HEK293T (cell line): ENCODE measurements around the gene ILKAP.

ENCODE experiments used
- BHLHE40 ChIP-seq: fragments of 450-650 bp; IDR thresholded peaks from 2 replicates; pipeline ENCODE4 v1.6.1; 2016; ENCODE audit warnings: mild to moderate bottlenecking, moderate library complexity, borderline replicate concordance
- CTBP1 ChIP-seq: fragments of 450-650 bp; IDR thresholded peaks from 2 replicates; pipeline ENCODE4 v1.6.1; 2016; ENCODE audit warnings: borderline replicate concordance
- ELF4 ChIP-seq: fragments of 450-650 bp; IDR thresholded peaks from 2 replicates; pipeline ENCODE4 v1.6.1; 2017; ENCODE audit warnings: antibody characterized with exemption
- FOXK2 ChIP-seq: fragments of 450-650 bp; IDR thresholded peaks from 2 replicates; pipeline ENCODE4 v1.6.1; 2016; ENCODE audit warnings: mild to moderate bottlenecking
- FOXM1 ChIP-seq: fragments of 450-650 bp; IDR thresholded peaks from 2 replicates; pipeline ENCODE4 v1.6.1; 2017; ENCODE audit warnings: mild to moderate bottlenecking, borderline replicate concordance
- L3MBTL2 ChIP-seq: fragments of 450-650 bp; conservative IDR thresholded peaks from 2 replicates; pipeline ENCODE4 v1.6.1; 2016; ENCODE audit warnings: mild to moderate bottlenecking
- NFRKB ChIP-seq: fragments of 450-650 bp; IDR thresholded peaks from 2 replicates; pipeline ENCODE4 v1.6.1; 2016; ENCODE audit warnings: mild to moderate bottlenecking, moderate library complexity
- PKNOX1 ChIP-seq: fragments of 450-650 bp; IDR thresholded peaks from 2 replicates; pipeline ENCODE4 v1.6.1; 2016
- SP1 ChIP-seq: fragments of 450-650 bp; IDR thresholded peaks from 2 replicates; pipeline ENCODE4 v1.6.1; 2017
- SUZ12 ChIP-seq: fragments of 450-650 bp; IDR thresholded peaks from 2 replicates; pipeline ENCODE4 v1.6.1; 2016; ENCODE audit warnings: mild to moderate bottlenecking
- ZNF384 ChIP-seq: fragments of 450-650 bp; IDR thresholded peaks from 2 replicates; pipeline ENCODE4 v1.6.1; 2016

- TF ChIP-seq ELF4, result no peak
- TF ChIP-seq FOXK2, result no peak
- TF ChIP-seq ZNF384, result no peak
- no peak for TF ChIP-seq BHLHE40
- no peak for TF ChIP-seq PKNOX1
- no peak for TF ChIP-seq SP1
- TF ChIP-seq NFRKB, result no peak
- no peak for TF ChIP-seq CTBP1
- TF ChIP-seq SUZ12, result no peak
- TF ChIP-seq FOXM1, result no peak
- no peak for TF ChIP-seq L3MBTL2
Observed at GRCh38 chr2:238145046-238145445, 58.4 kb downstream of the ILKAP start.
